Cerebellar cortex (tissue), 1 donor: ENCODE results near the gene CTNNA2.

Source experiments
- DNase-seq: peaks from one replicate; pipeline ENCODE4 v3.0.0-alpha.2; 2015; ENCODE audit warnings: low spot score

Gene CTNNA2

DNA sequence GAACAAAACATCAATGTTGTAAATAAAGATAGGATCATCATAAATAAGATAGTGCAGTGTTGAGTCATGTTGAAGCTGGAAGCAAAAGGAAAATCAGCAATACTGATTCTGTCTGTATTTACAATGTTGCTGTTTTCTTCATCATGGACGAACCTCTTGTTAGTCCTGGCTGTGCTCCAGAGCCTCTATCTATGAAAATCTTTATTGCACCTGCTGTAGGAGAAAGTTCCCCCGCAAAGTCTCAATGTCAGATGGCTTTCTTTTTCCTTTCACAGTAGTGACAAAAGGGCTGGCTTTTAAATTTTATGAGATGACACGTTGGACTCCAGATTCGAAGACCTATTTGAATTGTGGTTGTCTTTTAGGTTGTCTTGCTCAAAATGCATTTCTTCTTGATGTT is 890.2 kb downstream of the CTNNA2 start:
- DNase-seq, result no peak

DNA sequence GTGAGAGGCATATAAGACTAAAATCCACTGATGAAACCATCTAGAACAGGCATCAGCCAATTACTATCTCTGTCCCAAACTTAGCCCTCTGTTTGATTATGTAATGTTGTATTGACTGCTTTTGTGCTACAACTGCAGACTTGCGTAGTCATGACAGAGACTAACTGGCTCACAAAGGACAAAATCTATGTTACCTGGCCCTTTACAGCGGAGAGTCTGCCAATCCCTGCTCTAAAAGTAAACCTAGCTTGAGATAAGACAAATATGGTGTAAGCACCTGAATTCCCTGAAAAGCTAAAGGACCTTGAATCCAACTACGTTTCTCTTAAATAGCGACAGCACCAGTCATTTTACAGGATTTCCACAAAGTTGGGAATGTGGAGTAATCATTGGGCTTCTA is 894.5 kb downstream of the CTNNA2 start:
- DNase-seq, result no peak

DNA sequence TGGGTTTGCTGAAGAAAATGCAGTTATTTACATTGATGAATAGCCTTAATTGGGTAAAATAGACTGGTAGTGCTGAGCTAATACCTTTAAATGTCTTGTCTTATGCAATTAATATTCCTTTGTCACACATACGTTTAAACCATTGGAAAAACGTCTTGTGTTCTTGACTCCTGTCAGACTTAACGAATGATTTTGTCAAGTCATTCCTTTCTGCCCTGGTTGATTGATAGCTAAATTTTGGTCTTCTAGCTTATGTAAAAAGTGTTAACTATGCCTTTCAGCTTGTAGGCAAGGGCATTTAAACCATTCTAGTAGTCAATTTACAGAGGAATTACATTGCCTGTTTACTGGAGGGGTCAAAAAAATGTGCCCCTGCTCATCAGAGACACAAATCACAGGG is 897.5 kb downstream of the CTNNA2 start:
- DNase-seq, result no peak

GRCh38 chr2:80413136-80413535 is 900.3 kb downstream of the CTNNA2 start:
- DNase-seq, result no peak

DNA sequence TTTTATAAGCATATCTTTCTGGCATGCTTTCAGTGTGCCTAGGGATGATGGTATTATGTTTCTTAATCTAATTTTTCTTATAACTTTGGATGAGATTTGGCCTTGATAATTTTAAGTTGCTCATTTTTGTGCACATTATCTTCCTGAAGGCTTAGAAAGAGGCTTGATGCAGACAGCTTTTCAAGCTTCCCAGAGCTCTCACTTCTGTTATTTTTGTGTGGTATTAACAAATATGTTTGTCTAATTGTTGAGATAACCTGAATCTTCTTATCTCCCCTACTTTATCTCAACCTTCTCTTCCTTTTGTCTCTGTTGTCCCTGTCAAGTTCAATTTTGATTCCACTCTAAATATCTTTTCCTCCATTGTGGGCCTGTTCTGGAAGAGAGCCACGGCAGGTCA is 904.9 kb downstream of the CTNNA2 start:
- no peak for DNase-seq

GRCh38 chr2:80420530-80421208 is 907.8 kb downstream of the CTNNA2 start:
- no peak for DNase-seq

- no peak for DNase-seq
Observed at GRCh38 chr2:80429251-80429650, 916.4 kb downstream of the CTNNA2 start.

GRCh38 chr2:80437959-80438358 is 925.1 kb downstream of the CTNNA2 start:
- DNase-seq, result no peak

DNA sequence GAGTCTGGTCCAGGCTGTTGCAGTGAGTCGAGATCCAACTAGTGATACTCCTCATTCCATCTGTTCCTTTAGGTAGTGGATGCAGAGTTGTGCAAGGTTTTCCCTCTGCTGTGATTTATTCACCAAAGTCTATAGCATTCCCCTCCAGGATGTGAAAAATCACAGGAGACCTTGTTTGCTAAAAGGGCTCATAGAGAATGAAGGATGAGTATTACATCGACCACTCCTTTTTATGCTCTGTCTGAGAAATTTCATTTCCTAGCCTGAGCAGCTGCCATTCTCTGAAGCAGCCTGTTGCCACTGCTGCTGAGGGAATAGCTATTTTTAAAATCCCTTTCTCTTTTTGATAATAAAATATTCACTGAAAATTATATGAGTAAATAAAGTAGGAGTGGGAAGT is 925.8 kb downstream of the CTNNA2 start:
- no peak for DNase-seq

DNA sequence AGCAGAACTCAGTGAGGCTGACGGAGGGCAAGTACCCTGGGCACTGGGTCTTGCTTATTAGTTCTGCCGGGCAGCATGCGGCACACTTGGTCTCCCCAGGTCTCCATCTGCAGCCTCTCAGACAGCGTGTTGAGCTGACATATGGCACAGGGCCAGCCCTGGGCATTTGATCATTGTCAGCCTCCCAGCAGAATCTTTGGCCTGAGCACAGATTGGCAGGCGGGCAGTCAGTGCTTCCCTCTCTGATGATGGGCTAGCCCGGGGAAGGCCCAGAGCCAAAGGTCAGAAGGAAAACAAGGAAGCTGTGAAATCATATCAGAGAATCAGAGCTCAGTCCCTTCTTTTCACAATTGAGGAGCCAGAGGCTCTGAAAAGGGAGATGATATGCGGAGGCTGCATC is 941.8 kb downstream of the CTNNA2 start:
- DNase-seq, result peak; percentile 97

GRCh38 chr2:80459028-80459427 is 946.2 kb downstream of the CTNNA2 start:
- DNase-seq, result no peak

DNA sequence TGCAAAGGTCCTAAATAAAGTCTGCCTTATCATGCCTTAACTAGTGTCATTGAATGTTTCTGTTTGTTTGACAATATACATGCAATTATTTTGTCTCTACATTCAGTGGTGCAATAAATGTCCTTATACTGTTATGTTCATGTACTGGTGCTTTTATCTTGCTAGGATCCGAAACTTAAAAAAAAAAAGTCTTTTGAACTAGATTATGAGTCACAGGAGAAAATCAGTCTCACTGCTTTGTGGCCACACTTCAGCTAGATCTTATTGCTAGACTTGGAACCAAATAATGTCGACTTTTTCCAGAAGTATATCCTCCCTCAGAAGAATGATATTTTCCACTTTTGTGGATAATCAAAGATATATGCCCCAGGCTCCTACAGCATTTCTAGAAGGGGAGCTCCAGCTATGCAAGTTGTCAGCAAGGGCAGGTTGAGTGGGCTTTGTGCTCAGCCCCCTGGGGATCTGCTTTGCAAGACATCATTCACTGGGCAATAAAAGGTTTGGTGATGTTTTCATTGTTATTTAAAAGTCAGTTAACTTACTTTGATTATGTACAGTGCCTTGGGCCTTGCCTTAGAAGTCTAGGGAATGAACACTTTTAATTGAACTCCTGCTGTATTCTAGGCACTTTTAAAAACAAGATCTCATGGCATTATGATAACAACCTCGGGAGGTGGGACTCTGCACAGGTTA is 948.8 kb downstream of the CTNNA2 start:
- no peak for DNase-seq

- DNase-seq, result no peak
Observed at GRCh38 chr2:80462654-80463053, 949.8 kb downstream of the CTNNA2 start.

DNA sequence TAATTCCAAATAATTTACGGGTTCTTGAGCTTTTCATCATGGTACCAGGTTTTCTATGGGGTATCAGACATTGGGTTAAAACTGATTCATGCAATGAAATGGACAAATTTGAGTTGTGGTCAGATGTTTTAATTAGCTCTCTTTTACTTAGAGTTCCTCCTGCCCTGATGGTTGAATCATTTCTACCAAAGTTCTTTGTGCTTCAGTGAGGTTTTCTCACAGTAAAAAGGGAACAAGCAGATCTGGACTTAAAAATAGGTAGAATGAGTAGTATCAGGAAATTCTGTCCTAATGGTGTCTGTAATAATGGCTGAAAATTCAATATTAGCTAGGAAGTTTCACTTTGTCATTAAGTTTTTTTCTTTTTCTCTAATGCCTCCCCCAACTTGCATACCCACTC is 951.4 kb downstream of the CTNNA2 start:
- no peak for DNase-seq

DNA sequence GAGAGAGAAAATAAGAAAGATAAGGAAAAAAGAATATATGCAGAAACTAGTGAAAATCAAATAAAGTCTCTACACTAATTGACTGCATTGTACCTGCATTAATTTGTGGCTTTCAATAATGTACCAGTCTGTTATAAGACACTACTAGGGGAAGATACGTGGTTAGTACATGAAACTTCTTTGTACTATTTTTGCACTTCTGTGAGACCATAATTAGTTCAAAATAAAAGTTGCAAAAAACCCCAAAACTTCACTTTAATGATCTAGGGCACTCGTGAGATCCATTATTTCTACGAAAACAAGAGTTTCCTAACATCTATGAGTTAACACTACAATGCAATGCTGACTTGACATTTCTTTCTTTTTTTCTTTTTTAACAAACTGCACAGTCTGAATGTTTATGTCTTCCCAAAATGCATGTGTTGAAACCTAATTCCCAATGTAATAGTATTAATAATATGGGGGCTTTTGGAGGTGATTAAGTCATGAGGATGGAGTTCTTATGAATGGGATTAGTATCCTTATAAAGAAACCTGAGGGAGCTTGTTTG is 954.5 kb downstream of the CTNNA2 start:
- DNase-seq, result no peak

DNA sequence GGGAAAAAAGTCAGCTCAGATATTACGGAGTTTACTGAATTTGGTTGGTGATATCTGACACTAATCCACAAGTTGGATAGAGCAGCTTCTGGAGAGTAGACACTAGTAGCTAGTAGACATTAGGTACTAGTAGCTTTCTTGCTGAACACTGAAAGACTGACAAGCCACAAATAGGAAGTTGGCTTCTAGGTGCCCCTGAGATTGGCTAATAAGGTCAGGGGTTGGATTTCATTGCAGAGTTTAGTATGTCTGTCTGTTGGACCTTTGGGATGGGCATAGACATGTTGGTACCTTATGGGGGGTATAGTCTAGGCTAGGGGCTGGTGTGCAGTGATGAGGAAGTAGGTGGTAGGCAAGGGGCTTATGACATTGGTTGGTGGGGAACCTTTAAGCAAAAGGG is 956.6 kb downstream of the CTNNA2 start:
- DNase-seq, result no peak

- DNase-seq, result no peak
Observed at GRCh38 chr2:80473069-80473468, 960.2 kb downstream of the CTNNA2 start.

GRCh38 chr2:80473796-80474195 is 960.9 kb downstream of the CTNNA2 start:
- DNase-seq, result no peak

- no peak for DNase-seq
Observed at GRCh38 chr2:80475970-80476369, 963.1 kb downstream of the CTNNA2 start.

GRCh38 chr2:80476535-80477117 is 963.8 kb downstream of the CTNNA2 start:
- no peak for DNase-seq

DNA sequence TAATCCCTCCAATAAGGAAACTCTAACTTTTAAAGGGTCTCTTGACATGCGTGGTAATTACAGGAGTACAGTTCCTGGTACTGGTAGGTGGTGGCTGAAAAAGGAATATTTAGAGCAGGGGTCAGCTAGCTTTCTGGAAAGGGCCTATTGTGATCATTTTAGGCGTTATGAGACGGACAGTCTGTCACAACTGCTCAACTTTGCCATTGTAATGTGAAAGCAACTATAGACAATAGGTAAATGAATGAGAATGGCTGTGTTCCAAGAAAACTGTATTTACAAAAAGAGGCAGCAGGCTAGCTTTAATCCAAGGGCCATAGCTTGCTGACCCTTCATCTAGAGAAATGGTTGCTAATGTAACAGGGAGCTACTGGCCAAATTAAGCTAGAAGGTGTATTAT is 969.4 kb downstream of the CTNNA2 start:
- DNase-seq, result no peak

- DNase-seq, result no peak
Observed at GRCh38 chr2:80489717-80490116, 976.9 kb downstream of the CTNNA2 start.

- DNase-seq, result no peak
Observed at GRCh38 chr2:80490964-80491363, 978.1 kb downstream of the CTNNA2 start.
